Central memory CD8-positive, alpha-beta T cell (primary cell): ENCODE measurements around the gene MST1.
A peak's percentile ranks its signal among the peaks of the same experiment; 100 is the strongest.

ENCODE experiments used
- ATAC-seq: fragments of 150-1000 bp; cut with Tn5 transposase; replicated peaks from 2 replicates; pipeline ENCODE4 v1.10.0; 2022; ENCODE audit warnings: mild to moderate bottlenecking, moderate FRiP score, moderate number of reproducible peaks; ENCODE audit not compliant: poor library complexity, severe bottlenecking; ENCODE audit errors: extremely low read depth
- DNase-seq, 2 donors: peaks; one replicate each; pipeline ENCODE4 v3.0.0; 2021; ENCODE audit warnings: low spot score in 2 of 2
- H3K27ac Mint-ChIP-seq: one replicate; pipeline ENCODE4 v1.8.0; 2022; ENCODE audit warnings: low read depth, mild to moderate bottlenecking, moderate library complexity, mixed read lengths
- H3K27me3 Mint-ChIP-seq: one replicate; pipeline ENCODE4 v1.8.0; 2022; ENCODE audit warnings: mixed read lengths
- H3K36me3 Mint-ChIP-seq: one replicate; pipeline ENCODE4 v1.8.0; 2022; ENCODE audit warnings: mild to moderate bottlenecking, moderate library complexity, mixed read lengths; ENCODE audit not compliant: insufficient read depth
- H3K4me1 Mint-ChIP-seq: one replicate; pipeline ENCODE4 v1.8.0; 2022; ENCODE audit warnings: mixed read lengths
- H3K4me3 Mint-ChIP-seq: one replicate; pipeline ENCODE4 v1.8.0; 2022; ENCODE audit warnings: mild to moderate bottlenecking, moderate library complexity, mixed read lengths
- H3K9me3 Mint-ChIP-seq: one replicate; pipeline ENCODE4 v1.8.0; 2022; ENCODE audit warnings: mixed read lengths

The MST1 gene

GRCh38 chr3:49674497-49674983 lies 14.7 kb downstream of the MST1 start:
- Mint-ChIP-seq H3K4me3 (peak overlapping the region; percentile 89), H3K36me3 (peaks cover 8% of the 10 kb centered on the region), H3K27ac (peak overlapping the region; percentile 91), H3K9me3 (no peaks in the 10 kb centered on the region), H3K4me1 (peaks cover 50% of the 10 kb centered on the region), H3K27me3 (no peaks in the 10 kb centered on the region)
- no peak for DNase-seq
- peak; percentile 2 for ATAC-seq

- peak; percentile 88 for ATAC-seq
- Mint-ChIP-seq H3K27me3 (no peaks in the 10 kb centered on the region), H3K4me1 (peaks cover 50% of the 10 kb centered on the region), H3K9me3 (no peaks in the 10 kb centered on the region), H3K4me3 (peak within 1 kb of the TSS; percentile 89), H3K36me3 (peaks cover 8% of the 10 kb centered on the region), H3K27ac (peak within 1 kb of the TSS; percentile 91)
- DNase-seq, result peak; percentile 94 to 96
These were observed 15.4 kb downstream of the MST1 start, which contains the start of gene APEH for GRCh38 chr3:49673715-49674496. APEH (plus strand) TSS chr3:49674351; CDS start chr3:49674402, 51 bp downstream.

GRCh38 chr3:49673121-49673714 lies 16.1 kb downstream of the MST1 start:
- Mint-ChIP-seq H3K36me3 (peaks cover 8% of the 10 kb centered on the region), H3K9me3 (no peaks in the 10 kb centered on the region), H3K4me3 (peak overlapping the region; percentile 89), H3K4me1 (peaks cover 48% of the 10 kb centered on the region), H3K27me3 (no peaks in the 10 kb centered on the region), H3K27ac (peak overlapping the region; percentile 91)
- ATAC-seq, result peak; percentile 2
- no peak for DNase-seq

GRCh38 chr3:49671291-49672288 lies 17.7 kb downstream of the MST1 start:
- Mint-ChIP-seq H3K9me3 (no peaks in the 10 kb centered on the region), H3K36me3 (peaks cover 7% of the 10 kb centered on the region), H3K4me3 (peak overlapping the region; percentile 24), H3K27ac (no peak overlapping the region), H3K4me1 (peaks cover 40% of the 10 kb centered on the region), H3K27me3 (no peaks in the 10 kb centered on the region)
- no peak for ATAC-seq
- peak; percentile 51 to 58 for DNase-seq

- H3K36me3 Mint-ChIP-seq, result peaks cover 5% of the 10 kb centered on the region
- no peak overlapping the region for H3K4me3 Mint-ChIP-seq
- ATAC-seq (no peak), DNase-seq (no peak)
- no peaks in the 10 kb centered on the region for H3K9me3 Mint-ChIP-seq
- no peak overlapping the region for H3K27ac Mint-ChIP-seq
- H3K27me3 Mint-ChIP-seq, result no peaks in the 10 kb centered on the region
- peaks cover 34% of the 10 kb centered on the region for H3K4me1 Mint-ChIP-seq
These were observed 18.4 kb downstream of the MST1 start for GRCh38 chr3:49670940-49671290.

- no peaks in the 10 kb centered on the region for H3K9me3 Mint-ChIP-seq
- peaks cover 19% of the 10 kb centered on the region for H3K4me1 Mint-ChIP-seq
- peaks cover 6% of the 10 kb centered on the region for H3K36me3 Mint-ChIP-seq
- H3K27ac Mint-ChIP-seq, result no peak overlapping the region
- ATAC-seq (no peak), DNase-seq (no peak)
- no peak overlapping the region for H3K4me3 Mint-ChIP-seq
- no peaks in the 10 kb centered on the region for H3K27me3 Mint-ChIP-seq
These were observed 19.9 kb downstream of the MST1 start for GRCh38 chr3:49669352-49669751.

GRCh38 chr3:49668861-49669260 lies 20.4 kb downstream of the MST1 start:
- no peak overlapping the region for H3K4me3 Mint-ChIP-seq
- H3K27ac Mint-ChIP-seq, result no peak overlapping the region
- H3K36me3 Mint-ChIP-seq, result peaks cover 5% of the 10 kb centered on the region
- ATAC-seq (no peak), DNase-seq (no peak)
- peaks cover 15% of the 10 kb centered on the region for H3K4me1 Mint-ChIP-seq
- H3K9me3 Mint-ChIP-seq, result no peaks in the 10 kb centered on the region
- no peaks in the 10 kb centered on the region for H3K27me3 Mint-ChIP-seq

GRCh38 chr3:49668414-49668797 lies 20.9 kb downstream of the MST1 start:
- DNase-seq (no peak), ATAC-seq (no peak)
- Mint-ChIP-seq H3K36me3 (peaks cover 3% of the 10 kb centered on the region), H3K4me1 (peaks cover 10% of the 10 kb centered on the region), H3K27ac (peak overlapping the region; percentile 43), H3K27me3 (no peaks in the 10 kb centered on the region), H3K4me3 (no peak overlapping the region), H3K9me3 (no peaks in the 10 kb centered on the region)

- no peak for ATAC-seq
- Mint-ChIP-seq H3K9me3 (no peaks in the 10 kb centered on the region), H3K36me3 (peaks cover 3% of the 10 kb centered on the region), H3K27me3 (no peaks in the 10 kb centered on the region), H3K4me3 (no peak overlapping the region), H3K4me1 (peaks cover 7% of the 10 kb centered on the region), H3K27ac (peak overlapping the region; percentile 43)
- DNase-seq, result no peak
These were observed 21.4 kb downstream of the MST1 start for GRCh38 chr3:49667701-49668413.

GRCh38 chr3:49666592-49666991 lies 22.7 kb downstream of the MST1 start:
- Mint-ChIP-seq H3K27ac (no peak overlapping the region), H3K4me3 (no peak overlapping the region), H3K36me3 (peaks cover 3% of the 10 kb centered on the region), H3K27me3 (peaks cover 2% of the 10 kb centered on the region), H3K4me1 (no peaks in the 10 kb centered on the region), H3K9me3 (no peaks in the 10 kb centered on the region)
- DNase-seq (no peak), ATAC-seq (no peak)

- no peaks in the 10 kb centered on the region for H3K4me1 Mint-ChIP-seq
- ATAC-seq (no peak), DNase-seq (no peak)
- H3K4me3 Mint-ChIP-seq, result no peak overlapping the region
- H3K27ac Mint-ChIP-seq, result no peak overlapping the region
- H3K27me3 Mint-ChIP-seq, result peaks cover 8% of the 10 kb centered on the region
- H3K36me3 Mint-ChIP-seq, result peaks cover 3% of the 10 kb centered on the region
- no peaks in the 10 kb centered on the region for H3K9me3 Mint-ChIP-seq
These were observed 23.3 kb downstream of the MST1 start for GRCh38 chr3:49665822-49666519.
